BJ (cell line): ENCODE measurements around the gene TTC28. TPM values are rescaled to one million over a fixed set of nuclear protein-coding genes. Genes with fewer than 3 reads are reported as not detected.

Source experiments
- CTCF ChIA-PET: fragments of 350-600 bp; formaldehyde crosslinking; extraction: SDS; loops from one replicate; lab custom pipeline; 2021; ENCODE audit warnings: antibody characterized with exemption, inconsistent platforms; lab: Yijun Ruan, JAX
- POLR2A ChIA-PET: fragments of 300-600 bp; sonication (Branson Sonifier 250); formaldehyde crosslinking; extraction: SDS; loops from one replicate; lab custom pipeline; 2021; ENCODE audit warnings: antibody characterized with exemption; lab: Charles Lee
- DNase-seq: peaks from one replicate; pipeline ENCODE4 v3.0.0-alpha.2; 2011; ENCODE audit warnings: low read depth
- H3K27me3 ChIP-seq: 2 replicates; pipeline ENCODE4 v1.6.0; 2011; ENCODE audit warnings: low read length; ENCODE audit not compliant: control insufficient read depth, insufficient read depth
- H3K36me3 ChIP-seq: 2 replicates; pipeline ENCODE4 v1.5.1; 2011; ENCODE audit warnings: low read length; ENCODE audit not compliant: control insufficient read depth, insufficient read depth
- H3K4me3 ChIP-seq: 2 replicates; pipeline ENCODE4 v1.5.1; 2011; ENCODE audit warnings: low read depth, mild to moderate bottlenecking, control low read depth, low read length
- CTCF ChIP-seq: IDR thresholded peaks from 2 replicates; pipeline ENCODE4 v1.5.1; 2011; ENCODE audit warnings: low read depth, mild to moderate bottlenecking, control low read depth, inconsistent platforms, low read length, moderate library complexity; ENCODE audit not compliant: insufficient read depth
- polyA plus RNA-seq: library from polyadenylated mRNA; depleted of rRNA; stranded (reverse); fragments of >200 nt; gene quantifications from 2 replicates; pipeline ENCODE4 v1.2.3, GENCODE V29; 2011

Gene TTC28
- polyA plus RNA-seq, 1 experiment: 8.7 TPM

- POLR2A ChIA-PET: no interaction called here
- Histone ChIP-seq H3K27me3 (no peaks in the 10 kb centered on the region), H3K4me3 (no peak overlapping the region), H3K36me3 (peaks cover 3% of the 10 kb centered on the region; the same call in 1 of the 2 replicates)
- no peak for DNase-seq
- CTCF ChIA-PET: interaction anchor here (1.0 to 1.6 kb wide), 2 partner anchors 9 to 36 kb away, joined by 4 read pairs; no protein-coding TSS in a partner anchor
- TF ChIP-seq CTCF: no peak
These were observed 662.7 kb downstream of the TTC28 start for GRCh38 chr22:28016781-28017557.

GRCh38 chr22:28015676-28016601, 663.7 kb downstream of the TTC28 start:
- no peaks in the 10 kb centered on the region for H3K27me3 ChIP-seq
- no peak overlapping the region for H3K4me3 ChIP-seq
- H3K36me3 ChIP-seq: peaks cover 3% of the 10 kb centered on the region; the same call in 1 of the 2 replicates
- DNase-seq: no peak
- ChIA-PET CTCF (interaction anchor here (1.6 kb wide), 1 partner anchor 37 kb away, joined by 4 read pairs; no protein-coding TSS in a partner anchor), POLR2A (no interaction called here)
- TF ChIP-seq CTCF: no peak

GRCh38 chr22:28015046-28015425, 664.6 kb downstream of the TTC28 start:
- DNase-seq: no peak
- TF ChIP-seq CTCF: no peak
- H3K36me3 ChIP-seq: peaks cover 3% of the 10 kb centered on the region; the same call in 1 of the 2 replicates
- ChIA-PET CTCF (interaction anchor here (1.1 to 1.7 kb wide), 2 partner anchors 12 to 129 kb away, joined by 3 to 4 read pairs; no protein-coding TSS in a partner anchor), POLR2A (interaction anchor here (0.5 kb wide), 1 partner anchor 804 kb away, joined by 3 read pairs; no protein-coding TSS in a partner anchor)
- H3K27me3 ChIP-seq: no peaks in the 10 kb centered on the region
- H3K4me3 ChIP-seq: no peak overlapping the region

- Histone ChIP-seq H3K36me3 (peaks cover 3% of the 10 kb centered on the region; the same call in 1 of the 2 replicates), H3K27me3 (no peaks in the 10 kb centered on the region), H3K4me3 (no peak overlapping the region)
- CTCF ChIA-PET: interaction anchor here (1.1 to 10.7 kb wide), 3 partner anchors 12 to 133 kb away, joined by 3 to 127 read pairs (median 4); no protein-coding TSS in a partner anchor
- POLR2A ChIA-PET: interaction anchor here (0.5 kb wide), 1 partner anchor 804 kb away, joined by 3 read pairs; no protein-coding TSS in a partner anchor
- no peak for TF ChIP-seq CTCF
- no peak for DNase-seq
These were observed 665.2 kb downstream of the TTC28 start for GRCh38 chr22:28014211-28015045.
